Lower lobe of right lung (tissue), 2 donors: Measurements from ENCODE around the gene PITX2. TPM values are rescaled to one million over a fixed set of nuclear protein-coding genes. Genes with fewer than 3 reads are reported as not detected.
A peak's percentile ranks its signal among the peaks of the same experiment; 100 is the strongest.

Experiments
- ATAC-seq, 2 donors: fragments of 200-7000 bp; cut with Tn5 transposase; one replicate each; pipeline ENCODE4 v1.9.1; 2020 to 2022; ENCODE audit warnings: mild to moderate bottlenecking in 2 of 2, moderate library complexity in 2 of 2
- DNase-seq: peaks from one replicate; pipeline ENCODE4 v3.0.0-alpha.2; 2020
- H3K27ac ChIP-seq: fragments of 200-600 bp; one replicate; pipeline ENCODE4 v1.8.0; 2022
- H3K27me3 ChIP-seq: fragments of 200-600 bp; one replicate; pipeline ENCODE4 v1.8.0; 2022; ENCODE audit warnings: low read depth
- H3K36me3 ChIP-seq: fragments of 200-600 bp; one replicate; pipeline ENCODE4 v1.8.0; 2022; ENCODE audit warnings: mild to moderate bottlenecking
- H3K4me1 ChIP-seq: fragments of 200-600 bp; one replicate; pipeline ENCODE4 v1.8.0; 2022
- H3K4me3 ChIP-seq: fragments of 200-600 bp; one replicate; pipeline ENCODE4 v1.8.0; 2022; ENCODE audit warnings: mild to moderate bottlenecking
- H3K9me3 ChIP-seq: fragments of 200-600 bp; one replicate; pipeline ENCODE4 v1.8.0; 2022
- intact Hi-C: fragments of 100-400 bp; cut with DNase I; formaldehyde crosslinking; loops from one replicate; pipeline ENCODE4 v1.11.0; 2022
- total RNA-seq: library from RNA; stranded (reverse); fragmentation: NEBNext Ultra II Directional; extraction: Animal tissue kit (Norgen Biotek cat#: 25700); gene quantifications from one replicate; pipeline ENCODE4 v1.2.1, GENCODE V29; 2021
- TF ChIP-seq, protein P1 (sequence below): fragments of 200-600 bp; IDR thresholded peaks from one replicate; pipeline ENCODE4 v1.8.0; 2022; ENCODE audit warnings: antibody characterized with exemption, mild to moderate bottlenecking
- donor health status: DM: no; HTN: yes; CAD: no; lungs with severe emphysema.

The PITX2 gene
- total RNA-seq, 1 donor from 2014 or later = not detected

DNA sequence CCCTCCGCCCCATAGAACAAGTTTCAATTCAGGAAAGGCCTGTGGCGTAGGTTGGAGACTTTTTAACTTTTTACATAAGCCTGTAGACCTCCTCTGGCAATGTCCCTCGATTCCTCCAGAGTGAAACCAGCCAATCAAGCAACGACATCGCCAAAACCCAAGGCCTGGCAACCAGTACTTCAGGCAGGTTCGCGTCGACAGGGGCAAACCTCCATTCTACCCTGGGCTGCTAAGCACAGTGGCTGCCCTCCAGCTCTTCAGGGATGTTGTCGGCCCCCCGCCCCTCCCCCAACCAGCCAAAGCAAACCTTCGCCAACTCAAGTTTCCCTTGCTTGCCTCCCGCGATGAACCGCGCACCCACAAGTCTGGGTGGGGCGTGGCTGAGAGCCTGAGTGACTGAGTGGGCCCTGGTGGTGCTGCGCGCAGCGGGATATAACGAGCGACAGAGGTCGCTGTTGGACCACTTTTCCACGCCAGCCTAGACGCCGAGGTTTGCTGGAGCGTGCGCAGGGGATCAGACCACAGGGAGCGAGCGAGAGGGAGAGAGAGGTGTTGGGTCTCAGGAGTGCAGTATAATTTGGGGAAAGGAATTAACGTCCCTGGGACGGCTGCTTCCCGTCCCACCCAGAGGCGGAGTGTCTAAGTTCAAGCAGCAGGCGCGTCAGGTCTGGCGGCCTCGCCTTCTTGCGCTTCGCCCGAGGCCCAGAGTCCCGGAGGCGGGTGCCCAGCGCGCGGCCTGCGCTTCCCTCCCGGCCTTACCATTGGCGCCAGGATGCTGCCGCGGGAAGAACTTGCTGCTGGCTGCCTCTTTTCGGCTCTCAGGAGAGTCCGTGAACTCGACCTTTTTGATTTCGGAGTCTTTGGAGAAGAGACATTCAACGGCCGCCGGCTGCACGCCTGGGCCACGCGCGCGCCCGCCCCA, 9.0 kb upstream of the PITX2 start:
- Histone ChIP-seq H3K9me3 (no peaks in the 10 kb centered on the region), H3K36me3 (no peaks in the 10 kb centered on the region), H3K27me3 (peaks cover 99% of the 10 kb centered on the region), H3K27ac (no peak overlapping the region), H3K4me3 (peak overlapping the region; percentile 42), H3K4me1 (peaks cover 21% of the 10 kb centered on the region)
- intact Hi-C loops = no loop called here
- TF ChIP-seq, protein P1, sequence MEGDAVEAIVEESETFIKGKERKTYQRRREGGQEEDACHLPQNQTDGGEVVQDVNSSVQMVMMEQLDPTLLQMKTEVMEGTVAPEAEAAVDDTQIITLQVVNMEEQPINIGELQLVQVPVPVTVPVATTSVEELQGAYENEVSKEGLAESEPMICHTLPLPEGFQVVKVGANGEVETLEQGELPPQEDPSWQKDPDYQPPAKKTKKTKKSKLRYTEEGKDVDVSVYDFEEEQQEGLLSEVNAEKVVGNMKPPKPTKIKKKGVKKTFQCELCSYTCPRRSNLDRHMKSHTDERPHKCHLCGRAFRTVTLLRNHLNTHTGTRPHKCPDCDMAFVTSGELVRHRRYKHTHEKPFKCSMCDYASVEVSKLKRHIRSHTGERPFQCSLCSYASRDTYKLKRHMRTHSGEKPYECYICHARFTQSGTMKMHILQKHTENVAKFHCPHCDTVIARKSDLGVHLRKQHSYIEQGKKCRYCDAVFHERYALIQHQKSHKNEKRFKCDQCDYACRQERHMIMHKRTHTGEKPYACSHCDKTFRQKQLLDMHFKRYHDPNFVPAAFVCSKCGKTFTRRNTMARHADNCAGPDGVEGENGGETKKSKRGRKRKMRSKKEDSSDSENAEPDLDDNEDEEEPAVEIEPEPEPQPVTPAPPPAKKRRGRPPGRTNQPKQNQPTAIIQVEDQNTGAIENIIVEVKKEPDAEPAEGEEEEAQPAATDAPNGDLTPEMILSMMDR = peak; percentile 67
- peak; percentile 76 for DNase-seq
- ATAC-seq = peak; percentile 94 to 97

GRCh38 chr4:110630688-110631402, 8.0 kb upstream of the PITX2 start:
- Histone ChIP-seq H3K27ac (no peak overlapping the region), H3K36me3 (no peaks in the 10 kb centered on the region), H3K4me1 (peaks cover 16% of the 10 kb centered on the region), H3K9me3 (no peaks in the 10 kb centered on the region), H3K4me3 (no peak overlapping the region), H3K27me3 (peaks cover 98% of the 10 kb centered on the region)
- intact Hi-C loops = no loop called here
- TF ChIP-seq, protein P1 = no peak
- DNase-seq (no peak), ATAC-seq (no peak)

GRCh38 chr4:110629780-110630687, 7.2 kb upstream of the PITX2 start:
- TF ChIP-seq, protein P1 = no peak
- Histone ChIP-seq H3K27ac (no peak overlapping the region), H3K27me3 (peaks cover 98% of the 10 kb centered on the region), H3K4me3 (no peak overlapping the region), H3K4me1 (peaks cover 16% of the 10 kb centered on the region), H3K36me3 (no peaks in the 10 kb centered on the region), H3K9me3 (no peaks in the 10 kb centered on the region)
- ATAC-seq = no peak
- no peak for DNase-seq
- intact Hi-C loops = no loop called here

DNA sequence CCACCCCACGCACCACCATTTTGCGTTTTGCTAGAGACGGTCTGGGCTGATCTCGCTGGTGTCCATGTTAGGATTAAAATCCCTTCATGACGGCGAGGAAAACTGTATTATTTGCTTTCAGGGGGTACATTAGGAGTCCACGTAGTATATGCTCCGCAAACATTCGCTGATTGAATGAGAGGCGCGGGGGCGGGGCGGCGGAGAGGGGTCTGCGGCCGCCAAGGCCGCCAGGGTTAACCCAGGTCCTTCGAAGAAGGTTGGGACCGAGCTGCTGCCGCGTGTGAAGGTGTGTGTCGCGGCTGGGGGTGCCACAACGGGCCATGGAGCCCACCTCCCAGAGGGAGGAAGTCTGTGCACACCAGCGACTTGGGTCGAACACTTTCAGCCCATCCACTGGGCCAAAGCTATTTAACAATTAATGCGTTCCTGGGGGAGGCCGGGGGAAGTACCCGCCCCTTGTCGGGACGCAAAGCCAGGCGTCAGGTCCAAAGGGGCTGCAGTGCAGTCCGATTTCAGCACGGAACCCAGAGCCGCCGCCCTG, 6.4 kb upstream of the PITX2 start:
- ATAC-seq = no peak

More for the DNA sequence above, 6.4 kb upstream of the PITX2 start:
- Histone ChIP-seq H3K4me3 (no peak overlapping the region), H3K27ac (no peak overlapping the region), H3K36me3 (no peaks in the 10 kb centered on the region), H3K9me3 (no peaks in the 10 kb centered on the region), H3K27me3 (peaks cover 98% of the 10 kb centered on the region), H3K4me1 (peaks cover 16% of the 10 kb centered on the region)
- TF ChIP-seq, protein P1 = no peak
- no peak for DNase-seq
- intact Hi-C loops = no loop called here
